ENCODE data around the gene CTPS2.

CTPS2 gene

DNA sequence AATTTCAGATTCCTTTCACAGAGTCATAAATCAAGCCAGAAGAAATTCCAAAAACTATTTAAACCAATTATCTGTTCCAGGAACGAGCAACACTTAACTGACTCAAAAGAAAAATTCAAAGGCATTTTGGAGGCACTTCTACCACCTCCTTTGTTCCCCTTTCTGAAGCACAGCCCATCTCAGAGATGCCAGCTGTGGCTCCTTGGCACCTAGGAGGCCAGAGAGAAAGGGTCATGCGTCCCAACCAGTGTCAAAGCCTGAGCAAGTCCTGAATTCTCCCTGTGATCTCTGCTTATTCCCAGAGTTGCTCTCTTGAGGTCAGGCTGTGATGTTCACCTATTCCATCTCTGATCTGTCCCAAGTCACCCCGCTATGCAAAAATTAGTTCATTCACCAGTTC lies 167.5 kb downstream of the CTPS2 start:
- DNase-seq: no peak

All from activated CD8-positive, alpha-beta memory T cell treated with anti-CD3 and anti-CD28 coated beads, Interleukin-2, amount 50 U/mL, for 4 hours (primary cell).